PC-9 (cell line): Measurements from ENCODE around the gene SNAP91.

Experiments
- EZH2 ChIP-seq: fragments of 200-600 bp; sonication (generic); IDR thresholded peaks from 2 replicates; pipeline ENCODE4 v1.8.0; 2017; ENCODE audit warnings: antibody characterized with exemption, low read depth
- TF ChIP-seq, protein P1 (sequence below): fragments of 200-600 bp; sonication (generic); conservative IDR thresholded peaks from 2 replicates; pipeline ENCODE4 v1.6.1; 2017; ENCODE audit warnings: mixed run types, antibody characterized with exemption, mild to moderate bottlenecking, moderate library complexity

DNA sequence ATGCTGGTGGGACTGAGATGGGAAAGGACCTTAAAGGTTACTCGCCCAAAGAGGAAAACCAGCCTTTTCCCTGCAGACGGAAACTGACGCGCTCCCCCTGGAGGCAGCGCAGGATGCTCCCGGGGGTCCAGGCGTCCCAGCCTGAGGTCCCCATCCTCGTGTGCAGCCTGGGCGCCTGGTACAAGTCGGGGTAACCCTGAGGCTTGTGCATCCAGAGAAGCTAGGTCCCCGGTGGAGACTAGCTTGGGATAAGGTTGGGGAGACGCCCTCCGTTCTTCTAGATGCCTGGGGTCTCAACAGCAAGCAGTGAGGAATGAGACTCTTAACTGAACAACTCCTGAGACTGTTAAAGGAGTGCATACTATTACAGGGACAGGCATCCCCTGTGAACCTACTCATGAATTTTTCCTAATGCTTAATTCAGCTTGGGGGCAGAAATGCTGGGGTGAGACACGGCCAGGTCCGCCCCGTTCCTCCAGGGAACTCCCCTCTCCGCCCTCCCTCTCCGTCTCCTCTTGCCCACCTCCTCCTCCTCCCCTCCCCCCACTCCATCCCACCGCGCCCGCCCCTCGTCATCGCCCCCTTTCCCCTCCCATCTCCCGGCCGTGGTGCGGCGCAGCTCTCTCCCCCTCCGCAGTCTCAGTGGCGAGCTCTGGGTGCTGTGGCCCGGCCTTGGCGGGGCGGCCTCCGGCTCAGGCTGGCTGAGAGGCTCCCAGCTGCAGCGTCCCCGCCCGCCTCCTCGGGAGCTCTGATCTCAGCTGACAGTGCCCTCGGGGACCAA is 196.8 kb downstream of the SNAP91 start, which contains the start of gene PRSS35:
- TF ChIP-seq, protein P1, sequence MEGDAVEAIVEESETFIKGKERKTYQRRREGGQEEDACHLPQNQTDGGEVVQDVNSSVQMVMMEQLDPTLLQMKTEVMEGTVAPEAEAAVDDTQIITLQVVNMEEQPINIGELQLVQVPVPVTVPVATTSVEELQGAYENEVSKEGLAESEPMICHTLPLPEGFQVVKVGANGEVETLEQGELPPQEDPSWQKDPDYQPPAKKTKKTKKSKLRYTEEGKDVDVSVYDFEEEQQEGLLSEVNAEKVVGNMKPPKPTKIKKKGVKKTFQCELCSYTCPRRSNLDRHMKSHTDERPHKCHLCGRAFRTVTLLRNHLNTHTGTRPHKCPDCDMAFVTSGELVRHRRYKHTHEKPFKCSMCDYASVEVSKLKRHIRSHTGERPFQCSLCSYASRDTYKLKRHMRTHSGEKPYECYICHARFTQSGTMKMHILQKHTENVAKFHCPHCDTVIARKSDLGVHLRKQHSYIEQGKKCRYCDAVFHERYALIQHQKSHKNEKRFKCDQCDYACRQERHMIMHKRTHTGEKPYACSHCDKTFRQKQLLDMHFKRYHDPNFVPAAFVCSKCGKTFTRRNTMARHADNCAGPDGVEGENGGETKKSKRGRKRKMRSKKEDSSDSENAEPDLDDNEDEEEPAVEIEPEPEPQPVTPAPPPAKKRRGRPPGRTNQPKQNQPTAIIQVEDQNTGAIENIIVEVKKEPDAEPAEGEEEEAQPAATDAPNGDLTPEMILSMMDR, result peak; percentile 66
- TF ChIP-seq EZH2, result no peak
